NCI-H446 (cell line): ENCODE measurements around the gene LDHD.

Experiments
- DNase-seq, 2 experiments: peaks; one replicate each; lab custom pipeline; 2025; lab: John Stamatoyannopoulos, UW

Gene LDHD

GRCh38 chr16:75114946-75115825 is 1.4 kb downstream of the LDHD start:
- no peak for DNase-seq

GRCh38 chr16:75114179-75114945 is 2.2 kb downstream of the LDHD start:
- DNase-seq = peak in 1 of 2 experiments; percentile 7

- no peak for DNase-seq
Observed at GRCh38 chr16:75113541-75114121, 2.9 kb downstream of the LDHD start.

GRCh38 chr16:75112734-75113491 is 3.7 kb downstream of the LDHD start:
- DNase-seq = no peak

- DNase-seq = no peak
Observed at GRCh38 chr16:75111961-75112733, 4.4 kb downstream of the LDHD start.

- DNase-seq = no peak
Observed at GRCh38 chr16:75111514-75111940, 5.1 kb downstream of the LDHD start.

- peak; percentile 64 to 86 for DNase-seq
Observed at GRCh38 chr16:75110637-75111513, 5.7 kb downstream of the LDHD start.

GRCh38 chr16:75109732-75110243 is 6.8 kb downstream of the LDHD start:
- DNase-seq = peak; percentile 28 to 53

GRCh38 chr16:75108792-75109731 is 7.5 kb downstream of the LDHD start:
- peak; percentile 74 to 90 for DNase-seq

GRCh38 chr16:75107505-75107904 is 9.1 kb downstream of the LDHD start:
- no peak for DNase-seq

- no peak for DNase-seq
Observed at GRCh38 chr16:75106351-75107274, 10.0 kb downstream of the LDHD start.

- DNase-seq = no peak
Observed at GRCh38 chr16:75105306-75106061, 11.1 kb downstream of the LDHD start.

GRCh38 chr16:75104836-75105235 is 11.7 kb downstream of the LDHD start:
- no peak for DNase-seq

GRCh38 chr16:75103994-75104393 is 12.6 kb downstream of the LDHD start:
- DNase-seq = no peak

GRCh38 chr16:75102595-75102994 is 14.0 kb downstream of the LDHD start:
- no peak for DNase-seq

GRCh38 chr16:75101635-75102034 is 14.9 kb downstream of the LDHD start:
- DNase-seq = no peak

GRCh38 chr16:75100603-75100990 is 16.0 kb downstream of the LDHD start:
- DNase-seq = no peak
